K562 (cell line): Measurements from ENCODE around the gene RHOF. TPM values are rescaled to one million over a fixed set of nuclear protein-coding genes. Genes with fewer than 3 reads are reported as not detected.

Experiments
- ARNT ChIP-seq, 2 experiments: fragments of 450-650 bp; IDR thresholded peaks; 2 replicates each; pipeline ENCODE4 v1.6.1; 2016; ENCODE audit warnings: mild to moderate bottlenecking in 1 of 2
- ATF7 ChIP-seq: fragments of 450-650 bp; IDR thresholded peaks from 2 replicates; pipeline ENCODE4 v1.7.1; 2014; ENCODE audit warnings: mild to moderate bottlenecking, moderate library complexity
- CBFA2T3 ChIP-seq: fragments of 450-650 bp; IDR thresholded peaks from 2 replicates; pipeline ENCODE4 v1.6.1; 2017
- CC2D1A ChIP-seq: fragments of 450-650 bp; IDR thresholded peaks from 2 replicates; pipeline ENCODE4 v1.6.1; 2017; ENCODE audit warnings: mild to moderate bottlenecking
- CEBPG ChIP-seq, 3 experiments: fragments of 200-800 bp in 1 of 3; sonication (Bioruptor generic) in 1 of 3; sonication (generic) in 1 of 3; formaldehyde crosslinking in 1 of 3; IDR thresholded peaks in 2 of 3; conservative IDR thresholded peaks in 1 of 3; 2 replicates each; pipeline versions ENCODE4 v1.6.1 to v1.8.0; 2016 to 2022; ENCODE audit warnings: missing compliant biosample characterization in 2 of 3, missing genetic modification characterization in 2 of 3, mild to moderate bottlenecking in 1 of 3, missing genetic modification reagents in 1 of 3
- CHD2 ChIP-seq: IDR thresholded peaks from 2 replicates; pipeline ENCODE4 v1.6.1; 2011; ENCODE audit warnings: low read depth, low read length
- DPF2 ChIP-seq: fragments of 450-650 bp; IDR thresholded peaks from 2 replicates; pipeline ENCODE4 v1.6.1; 2016
- FOSL1 ChIP-seq: fragments of 200-800 bp; sonication (Bioruptor generic); conservative IDR thresholded peaks from 2 replicates; pipeline ENCODE4 v1.6.1; 2016; ENCODE audit warnings: missing genetic modification characterization, missing compliant biosample characterization
- KDM1A ChIP-seq, 2 experiments: fragments of 450-650 bp; IDR thresholded peaks; 2 replicates each; pipeline ENCODE4 v1.6.1; 2016; ENCODE audit warnings: mild to moderate bottlenecking in 2 of 2
- MEIS2 ChIP-seq: fragments of 450-650 bp; IDR thresholded peaks from 2 replicates; pipeline ENCODE4 v1.6.1; 2014; ENCODE audit warnings: mild to moderate bottlenecking; ENCODE audit not compliant: partially characterized antibody
- MTA2 ChIP-seq: fragments of 450-650 bp; IDR thresholded peaks from 2 replicates; pipeline ENCODE4 v1.6.1; 2016; ENCODE audit warnings: low read depth
- NCOR1 ChIP-seq: fragments of 450-650 bp; IDR thresholded peaks from 2 replicates; pipeline ENCODE4 v1.6.1; 2016; ENCODE audit warnings: mild to moderate bottlenecking, moderate library complexity
- PML ChIP-seq: IDR thresholded peaks from 2 replicates; pipeline ENCODE4 v1.6.1; 2012; ENCODE audit warnings: low read length, inconsistent platforms
- POLR2G ChIP-seq: fragments of 200-400 bp; formaldehyde crosslinking; IDR thresholded peaks from 2 replicates; pipeline ENCODE4 v1.6.1; 2017; ENCODE audit warnings: low read depth, mild to moderate bottlenecking, antibody characterized with exemption, low read length, moderate library complexity
- RCOR1 ChIP-seq, 2 experiments: IDR thresholded peaks; 2 replicates each; pipeline ENCODE4 v1.6.1; 2012; ENCODE audit warnings: low read depth in 2 of 2, low read length in 2 of 2, borderline replicate concordance in 1 of 2, improper control_type of control experiment in 1 of 2
- XRCC5 ChIP-seq: fragments of 200-400 bp; formaldehyde crosslinking; IDR thresholded peaks from 2 replicates; pipeline ENCODE4 v1.6.1; 2017; ENCODE audit warnings: low read depth, mild to moderate bottlenecking, low read length
- ZNF224 ChIP-seq: sonication (generic); formaldehyde crosslinking; IDR thresholded peaks from 2 replicates; pipeline ENCODE4 v1.8.0; 2022; ENCODE audit warnings: mild to moderate bottlenecking, missing genetic modification reagents
- ZNF436 ChIP-seq: fragments of 250-450, 450-650 bp; sonication (Bioruptor Pico); formaldehyde crosslinking; IDR thresholded peaks from 2 replicates; pipeline ENCODE4 v1.7.0; 2020; ENCODE audit warnings: mild to moderate bottlenecking
- ZNF644 ChIP-seq: fragments of 200-800 bp; sonication (Bioruptor generic); IDR thresholded peaks from 2 replicates; pipeline ENCODE4 v1.6.1; 2016; ENCODE audit warnings: low read depth, missing genetic modification characterization, missing compliant biosample characterization
- ZNF766 ChIP-seq: fragments of 200-800 bp; sonication (Bioruptor generic); conservative IDR thresholded peaks from 2 replicates; pipeline ENCODE4 v1.6.1; 2016; ENCODE audit warnings: missing genetic modification characterization, missing compliant biosample characterization
- polyA plus RNA-seq, 8 experiments: library from polyadenylated mRNA; depleted of rRNA in 4 of 8; stranded (reverse) in 5 of 8; unstranded in 3 of 8; fragments of >200 nt; fragmentation: Nextera tagmentation in 2 of 8; fragmentation: Illumina TruSeq in 1 of 8; extraction: Ambion mirVana in 2 of 8; extraction: Trizol in 1 of 8; gene quantifications; 2 replicates each; pipeline versions ENCODE4 v1.2.1 to v1.2.3, GENCODE V29; 2011 to 2014; ENCODE audit warnings: inconsistent platforms in 1 of 8, missing spikeins in 1 of 8
- total RNA-seq, 7 experiments: library from RNA; depleted of rRNA in 6 of 7; stranded (reverse); fragments of >200 nt in 6 of 7; fragmentation: Illumina TruSeq in 2 of 7; extraction: Trizol in 2 of 7; gene quantifications; 2 replicates each; pipeline versions ENCODE4 v1.2.1 to v1.2.3, GENCODE V29; 2011 to 2021; ENCODE audit warnings: low replicate concordance in 1 of 7
- TF ChIP-seq, protein P1 (sequence below), 2 experiments: fragments of 450-650 bp; IDR thresholded peaks; 2 replicates each; pipeline ENCODE4 v1.6.1; 2016; ENCODE audit warnings: mild to moderate bottlenecking in 2 of 2, borderline replicate concordance in 1 of 2, low read depth in 1 of 2, moderate library complexity in 1 of 2

The RHOF gene
- total and polyA plus RNA-seq, 9 of the 15 experiments (the other 6 are each of a cell fraction or from before 2014, with no cell fraction given) = 0.13 to 10.1 (median 4.0) TPM

DNA sequence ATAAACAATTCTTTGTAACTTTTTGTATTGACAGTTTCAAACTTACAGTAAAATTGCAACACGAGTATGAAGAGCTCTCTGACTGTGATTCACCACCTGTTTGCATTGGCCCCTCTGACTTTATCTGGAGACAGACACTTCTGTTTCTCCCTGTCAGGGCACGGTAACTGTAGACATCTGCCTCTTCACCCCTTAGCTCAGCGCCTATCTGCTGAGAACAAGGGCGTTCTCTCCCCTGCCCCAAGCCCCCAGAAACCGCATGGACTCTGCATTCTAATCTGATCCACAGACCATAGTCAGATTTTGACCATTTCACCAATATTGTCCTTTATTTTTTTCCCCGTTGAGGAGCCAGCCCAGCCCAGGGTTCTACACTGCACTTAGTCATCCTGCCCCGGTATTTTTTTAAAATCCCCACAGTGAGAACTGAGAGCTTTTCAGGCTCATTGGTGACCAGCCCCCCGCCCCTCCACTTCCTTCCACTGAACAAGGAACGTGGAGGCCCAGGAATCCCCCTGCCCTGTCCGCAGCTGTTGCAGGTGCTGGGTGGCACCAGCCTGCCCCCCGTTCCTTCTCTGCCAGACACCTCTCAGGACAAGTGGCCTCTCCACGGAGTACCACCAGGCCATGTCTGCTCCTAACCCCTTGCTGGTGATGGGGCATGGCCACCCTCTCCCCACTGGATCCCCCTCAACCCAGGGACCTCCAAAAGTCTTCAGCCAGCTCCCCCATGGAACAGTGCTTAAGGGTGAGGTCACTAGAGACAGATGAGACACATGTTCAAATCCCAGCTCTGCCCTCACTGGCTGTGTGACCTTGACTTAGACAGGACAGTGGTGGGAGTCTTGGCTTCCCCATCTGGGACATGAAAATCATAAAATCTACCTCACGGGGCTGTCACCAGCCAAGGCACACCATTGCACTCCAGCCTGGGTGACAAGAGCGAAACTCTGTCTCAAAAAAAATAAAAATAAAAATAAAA is 11.2 kb downstream of the RHOF start (continued):
- TF ChIP-seq POLR2G (peak; percentile 48), ZNF766 (peak; percentile 60; the same call in 1 of the 2 replicates), ZNF644 (no peak), CC2D1A (peak; percentile 52; the same call in 1 of the 2 replicates), PML (peak; percentile 77), ZNF436 (CRISPR knock-in tag) (no peak), ATF7 (0 out of 2 replicates have a peak, but pooled peaks have one; percentile 21), CEBPG (CRISPR knock-in tag; IDR thresholded peaks at IDR 0.05) (peak; percentile 37; the same call in 1 of the 2 replicates), CEBPG (tag; conservative IDR thresholded peaks at IDR 0.05 in 1 of 2, IDR thresholded peaks at IDR 0.05 in 1 of 2) (no peak), CHD2 (no peak), KDM1A (IDR thresholded peaks at IDR 0.05) (peak; percentile 95 to 96), FOSL1 (tag) (peak; percentile 55; the same call in 1 of the 2 replicates), CBFA2T3 (peak; percentile 96), NCOR1 (peak; percentile 81), DPF2 (peak; percentile 79; the same call in 1 of the 2 replicates), MTA2 (peak; percentile 63), XRCC5 (no peak), RCOR1 (IDR thresholded peaks at IDR 0.05; ENCODE audit: borderline replicate concordance in 1 of 2, low read depth in 2 of 2, low read length in 2 of 2) (peak; percentile 38 to 76; a peak in 2 of 4 replicates), ZNF224 (no peak), MEIS2 (peak; percentile 40), ARNT (IDR thresholded peaks at IDR 0.05) (0 out of 4 replicates have a peak, but pooled peaks of 1 of the 2 experiments have one; percentile 39)
- TF ChIP-seq, protein P1, sequence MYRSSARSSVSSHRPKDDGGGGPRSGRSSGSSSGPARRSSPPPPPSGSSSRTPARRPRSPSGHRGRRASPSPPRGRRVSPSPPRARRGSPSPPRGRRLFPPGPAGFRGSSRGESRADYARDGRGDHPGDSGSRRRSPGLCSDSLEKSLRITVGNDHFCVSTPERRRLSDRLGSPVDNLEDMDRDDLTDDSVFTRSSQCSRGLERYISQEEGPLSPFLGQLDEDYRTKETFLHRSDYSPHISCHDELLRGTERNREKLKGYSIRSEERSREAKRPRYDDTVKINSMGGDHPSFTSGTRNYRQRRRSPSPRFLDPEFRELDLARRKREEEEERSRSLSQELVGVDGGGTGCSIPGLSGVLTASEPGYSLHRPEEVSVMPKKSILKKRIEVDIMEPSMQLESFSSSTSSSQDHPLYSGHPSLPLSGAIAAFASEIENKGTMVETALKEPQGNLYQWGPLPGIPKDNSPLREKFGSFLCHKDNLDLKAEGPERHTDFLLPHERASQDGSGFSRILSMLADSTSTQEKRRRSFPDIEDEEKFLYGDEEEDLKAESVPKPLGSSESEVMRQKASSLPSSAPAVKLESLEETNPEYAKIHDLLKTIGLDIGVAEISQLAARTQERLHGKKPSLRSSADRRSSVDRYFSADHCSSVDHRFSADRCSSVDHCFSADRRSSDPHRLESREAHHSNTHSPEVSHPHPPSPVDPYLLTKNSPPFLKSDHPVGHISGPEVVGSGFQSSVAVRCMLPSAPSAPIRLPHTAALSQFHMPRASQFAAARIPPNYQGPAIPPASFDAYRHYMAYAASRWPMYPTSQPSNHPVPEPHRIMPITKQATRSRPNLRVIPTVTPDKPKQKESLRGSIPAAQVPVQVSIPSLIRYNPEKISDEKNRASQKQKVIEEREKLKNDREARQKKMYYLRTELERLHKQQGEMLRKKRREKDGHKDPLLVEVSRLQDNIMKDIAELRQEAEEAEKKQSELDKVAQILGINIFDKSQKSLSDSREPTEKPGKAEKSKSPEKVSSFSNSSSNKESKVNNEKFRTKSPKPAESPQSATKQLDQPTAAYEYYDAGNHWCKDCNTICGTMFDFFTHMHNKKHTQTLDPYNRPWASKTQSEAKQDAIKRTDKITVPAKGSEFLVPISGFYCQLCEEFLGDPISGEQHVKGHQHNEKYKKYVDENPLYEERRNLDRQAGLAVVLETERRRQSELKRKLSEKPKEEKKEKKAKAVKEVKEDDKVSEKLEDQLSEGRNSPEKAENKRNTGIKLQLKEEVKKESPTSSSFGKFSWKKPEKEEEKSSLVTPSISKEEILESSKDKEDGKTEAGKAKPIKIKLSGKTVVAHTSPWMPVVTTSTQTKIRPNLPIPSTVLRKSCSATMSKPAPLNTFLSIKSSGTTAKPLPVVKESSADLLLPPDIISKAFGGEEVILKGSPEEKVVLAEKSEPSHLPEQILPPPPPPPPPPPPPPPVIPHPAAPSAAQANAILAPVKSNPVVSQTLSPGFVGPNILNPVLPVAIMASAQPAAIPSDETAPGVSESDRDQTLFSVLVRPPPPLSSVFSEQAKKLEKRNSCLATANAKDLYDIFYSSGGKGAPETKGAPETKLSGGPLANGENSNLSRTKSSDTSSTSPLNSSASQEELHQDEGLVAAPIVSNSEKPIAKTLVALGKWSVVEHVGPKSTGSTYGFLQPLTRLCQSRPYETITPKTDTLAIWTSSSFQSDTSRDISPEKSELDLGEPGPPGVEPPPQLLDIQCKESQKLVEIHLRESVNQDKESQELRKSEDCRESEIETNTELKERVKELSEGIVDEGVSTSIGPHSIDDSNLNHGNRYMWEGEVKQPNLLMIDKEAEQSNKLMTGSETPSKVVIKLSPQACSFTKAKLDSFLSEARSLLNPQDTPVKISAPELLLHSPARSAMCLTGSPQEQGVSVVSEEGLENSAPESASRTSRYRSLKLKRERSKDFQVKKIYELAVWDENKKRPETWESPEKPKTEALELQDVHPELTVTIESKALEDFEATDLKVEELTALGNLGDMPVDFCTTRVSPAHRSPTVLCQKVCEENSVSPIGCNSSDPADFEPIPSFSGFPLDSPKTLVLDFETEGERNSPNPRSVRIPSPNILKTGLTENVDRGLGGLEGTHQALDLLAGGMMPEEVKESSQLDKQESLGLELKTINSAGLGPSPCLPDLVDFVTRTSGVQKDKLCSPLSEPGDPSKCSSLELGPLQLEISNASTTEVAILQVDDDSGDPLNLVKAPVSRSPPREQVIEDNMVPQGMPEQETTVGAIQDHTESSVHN (IDR thresholded peaks at IDR 0.05; ENCODE audit: borderline replicate concordance in 1 of 2, low read depth in 1 of 2) = no peak
